ENCODE results near the gene GOLGA3. TPM values are rescaled to one million over a fixed set of nuclear protein-coding genes. Genes with fewer than 3 reads are reported as not detected.
"Not testable (repeated sequence)": the region's sequence is repeated elsewhere in the genome, so short reads cannot be mapped to it uniquely, and the experiment has no call there.

Gene GOLGA3
- total RNA-seq, 1 donor = 148 TPM

DNA sequence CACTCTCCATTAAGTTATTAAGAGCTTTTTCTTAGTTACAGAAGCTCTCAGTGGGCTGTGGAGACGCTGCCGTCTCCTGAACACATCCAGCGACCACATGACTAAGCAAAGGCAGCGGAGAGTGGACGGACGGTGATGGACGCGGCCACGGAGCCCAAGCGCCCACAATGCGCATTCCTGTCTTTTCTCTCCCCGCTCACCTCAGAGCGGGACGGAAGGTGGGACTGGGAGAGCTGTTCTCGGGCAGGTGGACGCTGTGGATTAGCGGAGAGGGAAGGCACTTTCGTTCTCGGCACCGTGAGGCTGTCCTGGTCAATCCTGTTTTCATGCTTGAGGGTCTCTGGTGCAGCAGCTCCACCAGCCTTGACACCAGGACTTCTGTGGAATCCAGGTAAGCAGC lies 64.4 kb downstream of the GOLGA3 start:
- no peak for DNase-seq (ENCODE audit: low read depth)
- H3K4me3 ChIP-seq (ENCODE audit: low read depth, low read length) = no peak overlapping the region
- TF ChIP-seq, protein P1, sequence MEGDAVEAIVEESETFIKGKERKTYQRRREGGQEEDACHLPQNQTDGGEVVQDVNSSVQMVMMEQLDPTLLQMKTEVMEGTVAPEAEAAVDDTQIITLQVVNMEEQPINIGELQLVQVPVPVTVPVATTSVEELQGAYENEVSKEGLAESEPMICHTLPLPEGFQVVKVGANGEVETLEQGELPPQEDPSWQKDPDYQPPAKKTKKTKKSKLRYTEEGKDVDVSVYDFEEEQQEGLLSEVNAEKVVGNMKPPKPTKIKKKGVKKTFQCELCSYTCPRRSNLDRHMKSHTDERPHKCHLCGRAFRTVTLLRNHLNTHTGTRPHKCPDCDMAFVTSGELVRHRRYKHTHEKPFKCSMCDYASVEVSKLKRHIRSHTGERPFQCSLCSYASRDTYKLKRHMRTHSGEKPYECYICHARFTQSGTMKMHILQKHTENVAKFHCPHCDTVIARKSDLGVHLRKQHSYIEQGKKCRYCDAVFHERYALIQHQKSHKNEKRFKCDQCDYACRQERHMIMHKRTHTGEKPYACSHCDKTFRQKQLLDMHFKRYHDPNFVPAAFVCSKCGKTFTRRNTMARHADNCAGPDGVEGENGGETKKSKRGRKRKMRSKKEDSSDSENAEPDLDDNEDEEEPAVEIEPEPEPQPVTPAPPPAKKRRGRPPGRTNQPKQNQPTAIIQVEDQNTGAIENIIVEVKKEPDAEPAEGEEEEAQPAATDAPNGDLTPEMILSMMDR (IDR thresholded peaks at IDR 0.05; ENCODE audit: insufficient read depth, low read depth, low read length) = no peak

DNA sequence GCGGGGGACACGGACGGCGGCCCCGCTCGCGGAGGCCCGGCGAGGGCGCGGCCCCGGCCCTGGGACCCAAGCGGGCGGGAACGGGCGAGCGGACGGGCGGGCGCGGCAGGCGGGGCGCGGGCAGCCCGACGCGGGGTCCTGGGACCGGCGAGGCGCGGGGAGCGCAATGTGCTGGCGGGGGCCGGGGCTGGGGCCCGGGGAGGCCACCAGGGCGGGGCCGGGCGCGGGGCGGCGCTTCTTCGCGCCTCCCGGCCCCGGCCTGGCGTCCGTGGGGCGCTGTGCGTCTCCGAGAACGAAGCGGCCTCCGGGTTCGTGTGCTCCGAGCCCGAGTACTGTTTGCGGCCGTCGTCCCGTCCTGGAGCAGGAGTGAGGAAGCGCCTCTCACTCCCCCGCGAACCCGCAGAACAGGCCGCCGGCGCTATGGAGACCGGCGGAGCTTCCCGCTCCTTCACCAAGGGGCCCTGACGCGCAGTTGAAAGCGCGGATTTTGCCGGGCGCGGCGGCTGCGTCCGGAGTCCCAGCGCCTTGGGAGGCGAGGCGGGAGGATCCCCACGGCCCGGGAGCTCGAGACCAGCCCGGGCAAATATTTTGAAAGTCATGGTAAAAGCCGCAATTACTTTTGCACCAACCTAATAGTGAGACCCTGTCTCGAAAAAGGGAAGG lies 66.6 kb downstream of the GOLGA3 start:
- peak; percentile 93 for DNase-seq (ENCODE audit: low read depth)
- TF ChIP-seq, protein P1 (IDR thresholded peaks at IDR 0.05; ENCODE audit: insufficient read depth, low read depth, low read length) = no peak
- peak overlapping the region; percentile 82 for H3K4me3 ChIP-seq (ENCODE audit: low read depth, low read length)

DNA sequence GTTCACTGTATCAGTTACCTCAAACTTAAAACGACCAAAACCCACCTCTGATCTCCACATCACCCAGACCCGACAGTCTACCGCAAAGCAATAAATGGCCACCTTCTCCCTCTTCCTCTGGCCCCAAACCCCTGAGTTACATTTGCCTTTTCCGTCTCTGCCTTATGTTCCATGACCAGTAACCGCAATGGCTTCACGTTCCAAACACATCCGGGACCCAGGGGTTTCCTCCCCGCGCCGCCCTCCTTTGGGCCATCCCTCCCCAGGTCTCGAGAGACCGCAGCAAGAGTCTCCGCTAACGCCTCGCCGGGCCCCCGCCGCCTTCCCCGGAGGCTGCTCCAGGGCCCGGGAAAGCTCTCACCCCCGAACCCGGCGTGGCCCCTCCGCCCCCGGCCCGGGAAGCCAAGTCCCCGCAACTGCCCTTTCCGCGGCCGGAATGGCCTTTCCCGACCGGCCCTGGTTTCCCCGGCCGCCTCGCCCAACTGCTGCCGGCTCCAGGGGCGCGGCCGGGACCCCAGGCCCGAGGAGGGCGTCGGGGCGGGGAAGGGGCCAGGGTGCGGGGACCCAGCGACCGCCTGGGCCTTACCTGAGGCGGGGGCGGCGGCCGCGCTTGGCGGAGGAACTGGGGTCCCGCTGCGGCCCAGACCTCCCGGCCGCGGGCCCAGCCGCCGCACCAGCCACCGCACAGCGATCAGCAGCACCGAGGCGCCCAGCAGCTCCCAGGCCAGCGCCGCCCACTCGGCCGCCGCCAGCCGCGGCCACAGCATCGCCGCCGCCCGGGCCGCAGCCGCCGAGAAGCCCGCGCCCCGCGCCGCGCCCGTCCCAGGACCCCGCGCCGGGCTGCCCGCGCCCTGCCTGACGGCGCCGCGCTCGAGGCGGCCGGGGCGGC lies 67.4 kb downstream of the GOLGA3 start, which contains the start of gene ANKLE2:
Gene ANKLE2, minus strand, starts transcription at position 801 of the 889 bp plus-strand sequence. Its CDS starts 34 bp downstream, at position 767.
- DNase-seq (ENCODE audit: low read depth) = peak; percentile 78
- TF ChIP-seq, protein P1 (IDR thresholded peaks at IDR 0.05; ENCODE audit: insufficient read depth, low read depth, low read length) = no peak
- H3K4me3 ChIP-seq (ENCODE audit: low read depth, low read length) = peak within 1 kb of the TSS; percentile 82

DNA sequence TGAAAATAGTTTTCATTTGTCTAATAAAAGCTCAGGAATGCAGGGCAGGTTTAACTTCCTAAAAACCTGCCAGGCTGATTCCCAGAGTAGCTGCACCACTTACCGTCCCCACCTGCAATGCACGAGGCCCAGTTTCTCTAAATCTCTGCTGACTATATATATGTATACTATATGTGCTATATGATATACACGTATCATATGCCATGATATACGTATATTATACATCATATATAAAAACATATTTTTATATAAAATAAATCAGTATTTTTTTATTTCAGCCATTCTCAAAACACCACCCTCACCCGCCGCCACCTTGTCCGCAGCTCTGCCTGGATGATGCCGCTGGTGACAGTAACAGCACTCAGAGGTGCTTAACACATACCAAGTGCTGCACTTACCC lies 69.3 kb downstream of the GOLGA3 start:
- TF ChIP-seq, protein P1 (IDR thresholded peaks at IDR 0.05; ENCODE audit: insufficient read depth, low read depth, low read length) = no peak
- DNase-seq (ENCODE audit: low read depth) = no peak
- H3K4me3 ChIP-seq (ENCODE audit: low read depth, low read length) = no peak overlapping the region

DNA sequence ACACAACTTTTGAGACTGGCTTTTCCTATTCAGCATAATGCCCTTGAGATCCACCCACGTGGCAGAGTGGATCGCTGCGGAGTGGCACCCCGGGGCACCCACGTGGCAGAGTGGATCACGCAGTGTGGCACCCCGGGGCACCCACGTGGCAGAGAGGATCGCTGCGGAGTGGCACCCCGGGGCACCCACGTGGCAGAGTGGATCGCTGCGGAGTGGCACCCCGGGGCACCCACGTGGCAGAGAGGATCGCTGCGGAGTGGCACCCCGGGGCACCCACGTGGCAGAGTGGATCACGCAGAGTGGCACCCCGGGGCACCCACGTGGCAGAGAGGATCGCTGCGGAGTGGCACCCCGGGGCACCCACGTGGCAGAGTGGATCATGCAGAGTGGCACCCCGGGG lies 69.8 kb downstream of the GOLGA3 start:
- DNase-seq (ENCODE audit: low read depth); H3K4me3 ChIP-seq (ENCODE audit: low read depth, low read length): not testable (repeated sequence)

DNA sequence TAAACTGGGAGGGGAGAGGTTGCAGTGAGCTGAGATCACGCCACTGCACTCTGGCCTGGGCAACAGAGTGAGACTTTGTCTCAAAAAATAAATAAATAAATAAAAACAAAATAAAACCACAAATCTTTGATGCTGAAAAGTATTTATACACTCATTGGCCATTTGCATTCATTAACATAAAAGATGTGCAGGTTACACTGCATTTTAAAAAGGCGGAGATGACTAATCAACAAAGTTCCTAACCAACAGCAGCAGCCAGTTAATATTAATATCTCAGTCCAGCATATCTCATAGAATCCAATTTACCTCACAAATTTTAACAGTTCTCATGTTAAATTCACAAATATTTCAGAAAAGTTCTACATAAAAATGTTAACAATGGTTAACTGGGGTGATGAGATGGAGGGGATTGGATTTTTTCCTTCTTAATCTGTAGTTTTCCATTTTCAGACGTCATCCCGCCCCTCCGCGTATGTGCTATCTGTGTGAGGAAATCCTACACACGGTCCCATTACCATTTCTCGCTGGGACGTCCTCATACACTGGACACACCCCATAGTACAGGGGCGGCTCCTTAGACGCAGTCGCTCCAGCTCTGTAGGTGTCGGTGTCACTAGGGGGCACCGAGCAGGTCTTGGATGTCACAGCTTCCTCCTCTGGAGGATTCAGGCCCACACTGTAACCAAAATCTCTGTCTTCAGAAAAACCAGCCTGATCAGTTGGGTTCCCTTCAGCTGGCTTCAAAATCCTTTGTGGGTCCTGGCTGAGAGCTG lies 74.3 kb downstream of the GOLGA3 start:
- DNase-seq (ENCODE audit: low read depth) = no peak
- no peak overlapping the region for H3K4me3 ChIP-seq (ENCODE audit: low read depth, low read length)
- TF ChIP-seq, protein P1 (IDR thresholded peaks at IDR 0.05; ENCODE audit: insufficient read depth, low read depth, low read length) = no peak

DNA sequence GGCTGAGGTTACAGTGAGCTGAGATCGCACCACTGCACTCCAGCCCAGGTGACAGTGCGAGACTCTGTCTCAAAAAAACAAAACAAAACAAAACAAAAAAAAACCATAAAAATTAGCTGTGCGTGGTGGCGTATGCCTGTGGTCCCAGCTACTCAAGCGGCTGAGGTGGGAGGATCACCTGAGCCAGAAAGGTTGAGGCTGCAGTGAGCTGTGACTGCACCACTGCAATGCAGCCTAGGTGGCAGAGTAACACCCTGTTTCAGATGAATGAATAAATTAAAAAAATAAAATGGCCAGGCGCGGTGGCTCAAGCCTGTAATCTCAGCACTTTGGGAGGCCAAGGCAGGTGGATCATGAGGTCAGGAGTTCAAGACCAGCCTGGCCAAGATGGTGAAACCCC lies 75.0 kb downstream of the GOLGA3 start:
- not testable (repeated sequence) for H3K4me3 ChIP-seq (ENCODE audit: low read depth, low read length); DNase-seq (ENCODE audit: low read depth)

All from fibroblast of villous mesenchyme (primary cell).